Liver (tissue), 9 donors: ENCODE measurements around the gene KRT85. TPM values are rescaled to one million over a fixed set of nuclear protein-coding genes. Genes with fewer than 3 reads are reported as not detected.

ENCODE experiments used
- DNase-seq: peaks from one replicate; pipeline ENCODE4 v3.0.0-alpha.2; 2017; ENCODE audit warnings: low spot score
- H3K27ac ChIP-seq, 2 donors: one replicate each; pipeline ENCODE4 v1.7.0; 2013; ENCODE audit warnings: inconsistent platforms in 2 of 2, low read length in 2 of 2, control low read depth in 1 of 2, low read depth in 1 of 2, mild to moderate bottlenecking in 1 of 2
- H3K27me3 ChIP-seq, 4 donors: one replicate each; pipeline versions ENCODE4 v1.6.1 to v1.7.0; 2013; ENCODE audit warnings: low read length in 3 of 4, inconsistent platforms in 1 of 4, mild to moderate bottlenecking in 1 of 4, moderate library complexity in 1 of 4; ENCODE audit not compliant: control insufficient read depth in 4 of 4, insufficient read depth in 4 of 4
- H3K36me3 ChIP-seq, 4 donors: one replicate each; pipeline versions ENCODE4 v1.6.1 to v1.7.0; 2013; ENCODE audit warnings: low read length in 3 of 4, mild to moderate bottlenecking in 3 of 4, low read depth in 1 of 4, moderate library complexity in 1 of 4; ENCODE audit not compliant: control insufficient read depth in 4 of 4, insufficient read depth in 3 of 4
- H3K4me1 ChIP-seq, 4 donors: one replicate each; pipeline versions ENCODE4 v1.6.1 to v1.7.0; 2013; ENCODE audit warnings: low read length in 3 of 4, mild to moderate bottlenecking in 3 of 4, moderate library complexity in 1 of 4; ENCODE audit not compliant: control insufficient read depth in 4 of 4, insufficient read depth in 4 of 4
- H3K4me3 ChIP-seq, 3 donors: one replicate each; pipeline versions ENCODE4 v1.6.1 to v1.7.0; 2013; ENCODE audit warnings: low read length in 3 of 3, control low read depth in 1 of 3, low read depth in 1 of 3, mild to moderate bottlenecking in 1 of 3
- H3K9ac ChIP-seq, 2 donors: one replicate each; pipeline ENCODE4 v1.7.0; 2013; ENCODE audit warnings: low read length in 2 of 2, mild to moderate bottlenecking in 2 of 2, moderate library complexity in 2 of 2, control low read depth in 1 of 2, low read depth in 1 of 2
- H3K9me3 ChIP-seq, 4 donors: one replicate each; pipeline versions ENCODE4 v1.6.1 to v1.7.0; 2013; ENCODE audit warnings: low read length in 3 of 4; ENCODE audit not compliant: control insufficient read depth in 4 of 4
- EGR1 ChIP-seq, 2 donors: IDR thresholded peaks; 2 replicates each; pipeline ENCODE4 v1.6.1; 2016 to 2018; ENCODE audit warnings: antibody characterized with exemption in 2 of 2, low read depth in 2 of 2
- FOXA2 ChIP-seq: IDR thresholded peaks from 2 replicates; pipeline ENCODE4 v1.6.1; 2016; ENCODE audit warnings: antibody characterized with exemption
- GABPA ChIP-seq, 2 donors: IDR thresholded peaks in 1 of 2; conservative IDR thresholded peaks in 1 of 2; 2 replicates each; pipeline ENCODE4 v1.6.1; 2016; ENCODE audit warnings: antibody characterized with exemption in 2 of 2, mild to moderate bottlenecking in 1 of 2, moderate library complexity in 1 of 2
- HNF4A ChIP-seq, 2 donors: conservative IDR thresholded peaks; 2 replicates each; pipeline ENCODE4 v1.6.1; 2016; ENCODE audit warnings: antibody characterized with exemption in 2 of 2, mild to moderate bottlenecking in 2 of 2
- HNF4G ChIP-seq: IDR thresholded peaks from 2 replicates; pipeline ENCODE4 v1.6.1; 2016; ENCODE audit warnings: antibody characterized with exemption
- JUND ChIP-seq, 2 donors: IDR thresholded peaks; 2 replicates each; pipeline ENCODE4 v1.6.1; 2016; ENCODE audit warnings: antibody characterized with exemption in 2 of 2
- SP1 ChIP-seq: IDR thresholded peaks from 2 replicates; pipeline ENCODE4 v1.6.1; 2018; ENCODE audit warnings: antibody characterized with exemption, mild to moderate bottlenecking
- TAF1 ChIP-seq: conservative IDR thresholded peaks from 2 replicates; pipeline ENCODE4 v1.6.1; 2016; ENCODE audit warnings: antibody characterized with exemption, mild to moderate bottlenecking
- YY1 ChIP-seq: IDR thresholded peaks from 2 replicates; pipeline ENCODE4 v1.6.1; 2016; ENCODE audit warnings: antibody characterized with exemption, mild to moderate bottlenecking
- WGBS: extraction: QIAGEN DNeasy Blood & Tissue Kit; methylation state at CpG from one replicate; pipeline ENCODE4 v1.1.7; 2013; 5-methylcytosine and 5-hydroxymethylcytosine counted together
- polyA plus RNA-seq, 2 donors: library from polyadenylated mRNA; stranded (reverse) in 1 of 2; unstranded in 1 of 2; fragments of 200-250 nt in 1 of 2; fragments of >200 nt in 1 of 2; fragmentation: Nextera tagmentation in 1 of 2; extraction: Ambion mirVana in 1 of 2; gene quantifications; one replicate each; pipeline versions ENCODE4 v1.2.1 to v1.2.3, GENCODE V29; 2013 to 2015
- total RNA-seq, 2 donors: library from RNA; depleted of rRNA; stranded (reverse); fragments of >200 nt; gene quantifications; one replicate each; pipeline ENCODE4 v1.2.3, GENCODE V29; 2014
- TF ChIP-seq, protein P1 (sequence below): IDR thresholded peaks from 2 replicates; pipeline ENCODE4 v1.6.1; 2016; ENCODE audit warnings: antibody characterized with exemption, mild to moderate bottlenecking
- TF ChIP-seq, protein P2 (sequence below): IDR thresholded peaks from 2 replicates; pipeline ENCODE4 v1.6.1; 2016; ENCODE audit warnings: antibody characterized with exemption
- TF ChIP-seq, protein P3 (sequence below): IDR thresholded peaks from 2 replicates; pipeline ENCODE4 v1.6.1; 2016; ENCODE audit warnings: antibody characterized with exemption
- TF ChIP-seq, protein P4 (sequence below): IDR thresholded peaks from 2 replicates; pipeline ENCODE4 v1.6.1; 2016; ENCODE audit warnings: antibody characterized with exemption
- donor health status: healthy.
- donor health status: healthy.
- donor health status: healthy.
- donor health status: healthy.
- donor health status: healthy.

KRT85 gene
- total and polyA plus RNA-seq, 4 donors = not detected

DNA sequence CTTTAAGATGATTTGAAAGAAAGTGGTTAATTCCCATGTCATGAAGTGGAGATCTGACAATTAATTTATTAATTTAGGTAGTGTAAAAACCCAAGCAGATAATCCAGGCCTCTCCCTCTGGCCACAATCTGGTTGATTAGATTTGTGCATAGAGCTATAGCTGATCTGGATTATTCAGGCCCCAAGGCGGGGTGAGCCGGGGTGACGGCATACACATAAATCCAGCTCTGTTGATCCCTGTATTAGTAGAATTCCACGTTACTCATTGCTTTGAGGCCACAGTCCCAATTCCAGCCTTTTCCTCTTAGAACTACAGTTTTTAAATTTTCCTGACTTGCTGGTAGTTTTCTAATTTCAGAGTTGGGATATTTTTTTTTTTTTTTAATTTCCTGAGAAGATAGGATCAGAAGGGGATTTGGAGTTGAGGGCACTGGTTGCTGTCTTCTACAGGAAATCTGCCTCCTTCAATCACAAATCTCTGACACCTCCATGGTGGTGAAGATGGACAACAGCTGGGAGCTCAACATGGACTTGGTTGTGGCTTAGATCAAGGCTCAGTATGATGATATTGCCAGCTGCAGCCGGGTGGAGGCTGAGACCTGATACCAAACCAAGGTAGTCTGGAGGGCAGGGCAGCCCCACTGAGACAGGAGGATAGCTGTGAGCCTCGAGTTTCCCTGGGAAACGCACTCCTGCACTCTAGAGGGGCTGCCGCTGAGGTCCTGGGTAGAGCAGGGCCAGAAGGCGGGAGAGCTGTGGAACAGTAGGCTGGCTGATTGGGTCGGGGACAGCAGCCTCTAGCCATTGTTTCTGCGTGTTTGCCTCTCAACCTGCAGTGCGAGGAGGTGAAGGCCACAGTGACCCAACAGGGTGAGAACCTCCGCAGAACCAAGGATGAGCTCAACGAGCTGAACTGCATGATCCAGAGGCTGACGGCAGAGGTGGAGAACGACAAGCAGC, 19.4 kb downstream of the KRT85 start:
- Histone ChIP-seq H3K27me3 (no peaks in the 10 kb centered on the region), H3K9ac (no peak overlapping the region), H3K4me1 (peaks cover 3 to 18% (median 11%) of the 10 kb centered on the region in 4 donors), H3K27ac (no peak overlapping the region), H3K36me3 (no peaks in the 10 kb centered on the region), H3K4me3 (no peak overlapping the region), H3K9me3 (peaks cover 0 to 7% (median 0%) of the 10 kb centered on the region in 4 donors)
- WGBS = 78% methylated on average over 16 of the region's 16 CpGs
- no peak for DNase-seq
- TF ChIP-seq HNF4G (no peak), FOXA2 (no peak), JUND (IDR thresholded peaks at IDR 0.05) (no peak), HNF4A (conservative IDR thresholded peaks at IDR 0.05) (no peak), YY1 (no peak), GABPA (IDR thresholded peaks at IDR 0.05 in 1 of 2, conservative IDR thresholded peaks at IDR 0.05 in 1 of 2) (no peak), TAF1 (no peak)
- TF ChIP-seq, protein P1, sequence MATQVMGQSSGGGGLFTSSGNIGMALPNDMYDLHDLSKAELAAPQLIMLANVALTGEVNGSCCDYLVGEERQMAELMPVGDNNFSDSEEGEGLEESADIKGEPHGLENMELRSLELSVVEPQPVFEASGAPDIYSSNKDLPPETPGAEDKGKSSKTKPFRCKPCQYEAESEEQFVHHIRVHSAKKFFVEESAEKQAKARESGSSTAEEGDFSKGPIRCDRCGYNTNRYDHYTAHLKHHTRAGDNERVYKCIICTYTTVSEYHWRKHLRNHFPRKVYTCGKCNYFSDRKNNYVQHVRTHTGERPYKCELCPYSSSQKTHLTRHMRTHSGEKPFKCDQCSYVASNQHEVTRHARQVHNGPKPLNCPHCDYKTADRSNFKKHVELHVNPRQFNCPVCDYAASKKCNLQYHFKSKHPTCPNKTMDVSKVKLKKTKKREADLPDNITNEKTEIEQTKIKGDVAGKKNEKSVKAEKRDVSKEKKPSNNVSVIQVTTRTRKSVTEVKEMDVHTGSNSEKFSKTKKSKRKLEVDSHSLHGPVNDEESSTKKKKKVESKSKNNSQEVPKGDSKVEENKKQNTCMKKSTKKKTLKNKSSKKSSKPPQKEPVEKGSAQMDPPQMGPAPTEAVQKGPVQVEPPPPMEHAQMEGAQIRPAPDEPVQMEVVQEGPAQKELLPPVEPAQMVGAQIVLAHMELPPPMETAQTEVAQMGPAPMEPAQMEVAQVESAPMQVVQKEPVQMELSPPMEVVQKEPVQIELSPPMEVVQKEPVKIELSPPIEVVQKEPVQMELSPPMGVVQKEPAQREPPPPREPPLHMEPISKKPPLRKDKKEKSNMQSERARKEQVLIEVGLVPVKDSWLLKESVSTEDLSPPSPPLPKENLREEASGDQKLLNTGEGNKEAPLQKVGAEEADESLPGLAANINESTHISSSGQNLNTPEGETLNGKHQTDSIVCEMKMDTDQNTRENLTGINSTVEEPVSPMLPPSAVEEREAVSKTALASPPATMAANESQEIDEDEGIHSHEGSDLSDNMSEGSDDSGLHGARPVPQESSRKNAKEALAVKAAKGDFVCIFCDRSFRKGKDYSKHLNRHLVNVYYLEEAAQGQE = no peak
- TF ChIP-seq, protein P2, sequence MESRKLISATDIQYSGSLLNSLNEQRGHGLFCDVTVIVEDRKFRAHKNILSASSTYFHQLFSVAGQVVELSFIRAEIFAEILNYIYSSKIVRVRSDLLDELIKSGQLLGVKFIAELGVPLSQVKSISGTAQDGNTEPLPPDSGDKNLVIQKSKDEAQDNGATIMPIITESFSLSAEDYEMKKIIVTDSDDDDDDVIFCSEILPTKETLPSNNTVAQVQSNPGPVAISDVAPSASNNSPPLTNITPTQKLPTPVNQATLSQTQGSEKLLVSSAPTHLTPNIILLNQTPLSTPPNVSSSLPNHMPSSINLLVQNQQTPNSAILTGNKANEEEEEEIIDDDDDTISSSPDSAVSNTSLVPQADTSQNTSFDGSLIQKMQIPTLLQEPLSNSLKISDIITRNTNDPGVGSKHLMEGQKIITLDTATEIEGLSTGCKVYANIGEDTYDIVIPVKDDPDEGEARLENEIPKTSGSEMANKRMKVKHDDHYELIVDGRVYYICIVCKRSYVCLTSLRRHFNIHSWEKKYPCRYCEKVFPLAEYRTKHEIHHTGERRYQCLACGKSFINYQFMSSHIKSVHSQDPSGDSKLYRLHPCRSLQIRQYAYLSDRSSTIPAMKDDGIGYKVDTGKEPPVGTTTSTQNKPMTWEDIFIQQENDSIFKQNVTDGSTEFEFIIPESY = no peak
- TF ChIP-seq, protein P3, sequence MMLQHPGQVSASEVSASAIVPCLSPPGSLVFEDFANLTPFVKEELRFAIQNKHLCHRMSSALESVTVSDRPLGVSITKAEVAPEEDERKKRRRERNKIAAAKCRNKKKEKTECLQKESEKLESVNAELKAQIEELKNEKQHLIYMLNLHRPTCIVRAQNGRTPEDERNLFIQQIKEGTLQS = no peak

DNA sequence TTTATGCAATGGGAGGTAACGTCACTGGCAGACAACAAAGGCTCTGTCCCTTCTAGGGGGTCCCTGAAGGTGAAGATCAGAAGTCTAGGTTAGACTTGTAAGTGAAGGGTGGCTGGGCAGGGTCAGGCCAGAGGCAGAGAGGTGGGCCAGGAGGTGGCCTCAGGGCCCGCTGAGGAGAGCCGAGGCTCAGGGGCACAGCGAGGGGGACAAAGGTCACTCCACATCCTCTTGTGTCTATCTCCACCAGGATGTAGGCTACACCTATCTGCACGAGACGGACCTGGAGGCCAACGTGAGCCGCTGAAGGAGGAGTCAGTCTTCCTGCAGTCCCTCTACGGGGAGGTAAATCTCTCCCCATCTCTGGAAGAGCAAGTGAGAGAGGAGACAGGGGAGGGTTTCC, 20.3 kb downstream of the KRT85 start:
- WGBS = 79% methylated on average over 9 of the region's 9 CpGs
- DNase-seq = no peak

More for the DNA sequence above, 20.3 kb downstream of the KRT85 start:
- peaks cover 0 to 7% (median 0%) of the 10 kb centered on the region in 4 donors for H3K9me3 ChIP-seq
- H3K9ac ChIP-seq = no peak overlapping the region
- H3K27me3 ChIP-seq = no peaks in the 10 kb centered on the region
- no peaks in the 10 kb centered on the region for H3K36me3 ChIP-seq
- no peak for TF ChIP-seq GABPA (IDR thresholded peaks at IDR 0.05 in 1 of 2, conservative IDR thresholded peaks at IDR 0.05 in 1 of 2)
- TF ChIP-seq, protein P2 = no peak
- TF ChIP-seq, protein P4, sequence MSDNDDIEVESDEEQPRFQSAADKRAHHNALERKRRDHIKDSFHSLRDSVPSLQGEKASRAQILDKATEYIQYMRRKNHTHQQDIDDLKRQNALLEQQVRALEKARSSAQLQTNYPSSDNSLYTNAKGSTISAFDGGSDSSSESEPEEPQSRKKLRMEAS = no peak
- no peak for TF ChIP-seq SP1
- no peak for TF ChIP-seq YY1
- TF ChIP-seq EGR1 (IDR thresholded peaks at IDR 0.05; ENCODE audit: low read depth in 2 of 2) = no peak
- H3K4me1 ChIP-seq = peaks cover 3 to 18% (median 11%) of the 10 kb centered on the region in 4 donors
- no peak overlapping the region for H3K27ac ChIP-seq
- no peak overlapping the region for H3K4me3 ChIP-seq
